Liver (tissue), 3 donors: Measurements from ENCODE around the gene NUDT9.

Source experiments
- CTCF ChIP-seq: fragments of 150-350 bp; IDR thresholded peaks from 2 replicates; pipeline ENCODE4 v1.5.1; 2017; ENCODE audit warnings: improper control_type of control experiment, low read depth, low read length; ENCODE audit not compliant: missing input control
- EGR1 ChIP-seq, 2 donors: IDR thresholded peaks; 2 replicates each; pipeline ENCODE4 v1.6.1; 2016 to 2018; ENCODE audit warnings: antibody characterized with exemption in 2 of 2, low read depth in 2 of 2
- JUND ChIP-seq, 2 donors: IDR thresholded peaks; 2 replicates each; pipeline ENCODE4 v1.6.1; 2016; ENCODE audit warnings: antibody characterized with exemption in 2 of 2
- MAX ChIP-seq: IDR thresholded peaks from 2 replicates; pipeline ENCODE4 v1.6.1; 2016; ENCODE audit warnings: antibody characterized with exemption
- NR2F2 ChIP-seq: IDR thresholded peaks from 2 replicates; pipeline ENCODE4 v1.6.1; 2016; ENCODE audit warnings: antibody characterized with exemption
- RAD21 ChIP-seq, 2 donors: IDR thresholded peaks; 2 replicates each; pipeline ENCODE4 v1.6.1; 2016; ENCODE audit warnings: antibody characterized with exemption in 2 of 2, mild to moderate bottlenecking in 2 of 2
- REST ChIP-seq: IDR thresholded peaks from 2 replicates; pipeline ENCODE4 v1.6.1; 2016; ENCODE audit warnings: antibody characterized with exemption, mild to moderate bottlenecking
- SP1 ChIP-seq: IDR thresholded peaks from 2 replicates; pipeline ENCODE4 v1.6.1; 2018; ENCODE audit warnings: antibody characterized with exemption, mild to moderate bottlenecking
- TAF1 ChIP-seq: conservative IDR thresholded peaks from 2 replicates; pipeline ENCODE4 v1.6.1; 2016; ENCODE audit warnings: antibody characterized with exemption, mild to moderate bottlenecking
- YY1 ChIP-seq: IDR thresholded peaks from 2 replicates; pipeline ENCODE4 v1.6.1; 2016; ENCODE audit warnings: antibody characterized with exemption, mild to moderate bottlenecking
- donor health status: healthy.
- donor health status: healthy.

DNA sequence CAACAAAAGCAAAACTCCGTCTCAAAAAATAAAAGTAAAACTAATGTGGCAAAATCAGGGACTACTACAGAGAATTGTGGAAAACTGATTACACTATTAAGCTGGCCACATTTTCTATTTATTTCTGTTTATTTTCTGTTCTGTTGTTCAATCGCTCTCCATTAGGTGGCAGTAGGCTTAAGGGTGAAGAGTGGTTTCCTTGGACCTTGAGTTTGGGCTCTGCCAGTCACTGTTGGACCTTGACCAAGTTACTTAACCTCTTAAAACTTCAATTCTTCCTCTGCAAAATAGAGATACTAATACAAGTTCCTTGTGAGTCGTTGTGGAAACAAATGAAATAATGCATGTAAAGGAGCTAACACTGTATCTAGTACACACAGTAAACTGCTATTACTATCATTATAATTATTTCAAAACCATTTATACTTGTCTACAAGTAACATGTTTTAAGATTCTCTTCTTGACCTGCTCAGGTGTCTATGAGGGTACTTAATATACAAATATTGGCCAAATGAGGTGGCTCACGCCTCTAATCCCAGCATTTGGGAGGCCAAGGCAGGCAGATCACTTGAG is 46.6 kb upstream of the NUDT9 start:
- TF ChIP-seq CTCF (peak; percentile 75), REST (no peak), RAD21 (IDR thresholded peaks at IDR 0.05) (peak; percentile 92 to 95), EGR1 (IDR thresholded peaks at IDR 0.05; ENCODE audit: low read depth in 2 of 2) (no peak), YY1 (no peak), SP1 (no peak), JUND (IDR thresholded peaks at IDR 0.05) (no peak), MAX (no peak), NR2F2 (no peak), TAF1 (no peak)
